GM12878 (cell line): ENCODE data around the gene ANKRD42. TPM values are rescaled to one million over a fixed set of nuclear protein-coding genes. Genes with fewer than 3 reads are reported as not detected.

Experiments
- ATAC-seq: fragments of 200-7000 bp; cut with Tn5 transposase; 3 replicates; pipeline ENCODE4 v1.9.1; 2020; ENCODE audit warnings: mild to moderate bottlenecking, moderate library complexity
- BruUV-seq: library from RNA; stranded (reverse); fragments of 400-500 nt; replicated peaks from 2 replicates; lab custom pipeline; 2021; lab: Mats Ljungman, UMichigan
- CTCF ChIA-PET: fragments of 300-600 bp; sonication (Branson Sonifier 250); formaldehyde crosslinking; extraction: SDS; loops from one replicate; lab custom pipeline; 2021; ENCODE audit warnings: inconsistent platforms; lab: Yijun Ruan, JAX
- POLR2A ChIA-PET: fragments of 350-600 bp; formaldehyde crosslinking; extraction: SDS; loops from one replicate; lab custom pipeline; 2021; ENCODE audit warnings: inconsistent platforms; lab: Charles Lee
- RAD21 ChIA-PET: fragments of 300-600 bp; sonication (Branson Sonifier 250); formaldehyde crosslinking; loops from one replicate; lab custom pipeline; 2023; ENCODE audit warnings: antibody characterized with exemption; ENCODE audit not compliant: unreplicated experiment; lab: Charles Lee
- SMC1A ChIA-PET: fragments of 300-600 bp; sonication (Branson Sonifier 250); formaldehyde crosslinking; loops from one replicate; lab custom pipeline; 2023; ENCODE audit not compliant: unreplicated experiment, uncharacterized antibody; lab: Charles Lee
- DNase-seq: peaks from one replicate; pipeline ENCODE4 v3.0.0-alpha.2; 2011; ENCODE audit warnings: low read depth, low spot score
- FAIRE-seq: peaks from 3 replicates; lab custom pipeline; 2011; peaks lifted over from hg19 to GRCh38; lab: Jason Lieb, UNC
- H2AFZ ChIP-seq: 2 replicates; pipeline ENCODE4 v1.6.0; 2011; ENCODE audit warnings: low read depth, low read length, control low read depth; ENCODE audit not compliant: control insufficient read depth
- H3K27ac ChIP-seq: 2 replicates; pipeline ENCODE4 v1.5.1; 2011; ENCODE audit warnings: control low read depth; ENCODE audit not compliant: control insufficient read depth, insufficient read depth
- H3K27me3 ChIP-seq, 2 experiments: replicated peaks in 1 of 2; 2 replicates each; pipeline versions ENCODE4 v1.6.0 to v1.6.1; 2011; ENCODE audit warnings: low read length in 1 of 2; ENCODE audit not compliant: control insufficient read depth in 2 of 2, insufficient read depth in 2 of 2
- H3K36me3 ChIP-seq, 2 experiments: 2 replicates each; pipeline ENCODE4 v1.5.1; 2011; ENCODE audit warnings: low read length in 1 of 2; ENCODE audit not compliant: control insufficient read depth in 2 of 2, insufficient read depth in 2 of 2
- H3K4me1 ChIP-seq: 2 replicates; pipeline ENCODE4 v1.6.1; 2011; ENCODE audit warnings: mild to moderate bottlenecking, low read length, moderate library complexity, mixed read lengths; ENCODE audit not compliant: control insufficient read depth, insufficient read depth
- H3K4me2 ChIP-seq: 2 replicates; pipeline ENCODE4 v1.6.0; 2011; ENCODE audit warnings: control low read depth; ENCODE audit not compliant: control insufficient read depth, insufficient read depth
- H3K4me3 ChIP-seq: fragments of 200-600 bp; sonication (generic); 2 replicates; pipeline ENCODE4 v1.5.1; 2016
- H3K79me2 ChIP-seq: 2 replicates; pipeline ENCODE4 v1.6.0; 2011; ENCODE audit warnings: low read length; ENCODE audit not compliant: control insufficient read depth, insufficient read depth
- H3K9ac ChIP-seq: 2 replicates; pipeline ENCODE4 v1.8.0; 2011; ENCODE audit warnings: low read length, control low read depth, mixed read lengths; ENCODE audit not compliant: control insufficient read depth, insufficient read depth
- H3K9me3 ChIP-seq: replicated peaks from 3 replicates; pipeline ENCODE4 v1.5.1; 2011; ENCODE audit warnings: mild to moderate bottlenecking, low read length; ENCODE audit not compliant: control insufficient read depth, insufficient read depth
- H4K20me1 ChIP-seq: 2 replicates; pipeline ENCODE4 v1.6.0; 2011; ENCODE audit not compliant: control insufficient read depth, insufficient read depth
- ATF7 ChIP-seq: fragments of 450-650 bp; IDR thresholded peaks from 2 replicates; pipeline ENCODE4 v1.6.1; 2016; ENCODE audit warnings: low read depth, mild to moderate bottlenecking
- CHD4 ChIP-seq: fragments of 200-600 bp; sonication (generic); IDR thresholded peaks from 2 replicates; pipeline ENCODE4 v1.6.1; 2016; ENCODE audit warnings: mild to moderate bottlenecking
- EED ChIP-seq: sonication (generic); IDR thresholded peaks from 2 replicates; pipeline ENCODE4 v1.6.1; 2016; ENCODE audit warnings: antibody characterized with exemption, low read depth
- EZH2 ChIP-seq: IDR thresholded peaks from 2 replicates; pipeline ENCODE4 v1.6.1; 2012; ENCODE audit warnings: low read depth, mild to moderate bottlenecking, control low read depth, inconsistent platforms, low read length, borderline replicate concordance; ENCODE audit not compliant: control insufficient read depth
- FOXK2 ChIP-seq: fragments of 450-650 bp; IDR thresholded peaks from 2 replicates; pipeline ENCODE4 v1.6.1; 2017; ENCODE audit warnings: mild to moderate bottlenecking, moderate library complexity
- IKZF2 ChIP-seq, 2 experiments: fragments of 450-650 bp; IDR thresholded peaks; 2 replicates each; pipeline ENCODE4 v1.6.1; 2017; ENCODE audit warnings: mild to moderate bottlenecking in 2 of 2, moderate library complexity in 2 of 2
- POLR2AphosphoS2 ChIP-seq: IDR thresholded peaks from 2 replicates; pipeline ENCODE4 v1.6.1; 2011; ENCODE audit warnings: low read depth, mild to moderate bottlenecking, low read length, improper control_type of control experiment, moderate library complexity
- SP1 ChIP-seq: IDR thresholded peaks from one replicate; pipeline ENCODE4 v1.6.1; 2011; ENCODE audit warnings: low read depth, low read length
- ZNF207 ChIP-seq: fragments of 450-650 bp; IDR thresholded peaks from 2 replicates; pipeline ENCODE4 v1.6.1; 2014; ENCODE audit warnings: antibody characterized with exemption, mild to moderate bottlenecking, borderline replicate concordance
- WGBS: methylation state at CpG from one replicate; pipeline ENCODE4 v1.1.6; 2016; ENCODE audit warnings: low lambda C conversion rate; ENCODE audit not compliant: insufficient replicate concordance, insufficient coverage; ENCODE audit errors: missing lambda C conversion rate; 5-methylcytosine and 5-hydroxymethylcytosine counted together
- in situ Hi-C: fragments of 300-500 bp; cut with MboI; formaldehyde crosslinking; loops from 9 replicates; pipeline ENCODE4 v1.14.3; 2018; ENCODE audit warnings: mixed read lengths
- intact Hi-C: fragments of 100-400 bp; cut with micrococcal nuclease; formaldehyde crosslinking; loops from one replicate; pipeline ENCODE4 v1.14.2; 2022; ENCODE audit not compliant: unreplicated experiment
- polyA plus RNA-seq, 11 experiments: library from polyadenylated mRNA; depleted of rRNA in 4 of 11; unstranded in 6 of 11; stranded (reverse) in 5 of 11; fragments of >200 nt; fragmentation: Nextera tagmentation in 4 of 11; fragmentation: Illumina TruSeq in 1 of 11; extraction: Ambion mirVana in 4 of 11; extraction: Trizol in 1 of 11; gene quantifications; 1 replicate in 1 of 11; 2 replicates in 10 of 11; pipeline versions ENCODE4 v1.2.1 to v1.2.3, GENCODE V29; 2011 to 2016; ENCODE audit warnings: inconsistent platforms in 2 of 11, missing spikeins in 2 of 11, low read depth in 1 of 11
- total RNA-seq, 4 experiments: library from RNA; depleted of rRNA in 3 of 4; stranded (reverse); fragments of >200 nt in 3 of 4; fragmentation: Illumina TruSeq in 1 of 4; extraction: Trizol in 1 of 4; gene quantifications; 2 replicates each; pipeline versions ENCODE4 v1.2.1 to v1.2.3, GENCODE V29; 2013 to 2021
- TF ChIP-seq, protein P1 (sequence below): fragments of 450-650 bp; IDR thresholded peaks from 2 replicates; pipeline ENCODE4 v1.6.1; 2018; ENCODE audit warnings: borderline replicate concordance, mild to moderate bottlenecking; ENCODE audit not compliant: partially characterized antibody
- TF ChIP-seq, protein P2 (sequence below): fragments of 150-350 bp; IDR thresholded peaks from 2 replicates; pipeline ENCODE4 v1.6.1; 2014; ENCODE audit warnings: mild to moderate bottlenecking, low read depth, low read length
- TF ChIP-seq, protein P3 (sequence below): IDR thresholded peaks from 2 replicates; pipeline ENCODE4 v1.6.1; 2012; ENCODE audit warnings: mild to moderate bottlenecking, low read depth, low read length
- TF ChIP-seq, protein P4 (sequence below): fragments of 450-650 bp; IDR thresholded peaks from 2 replicates; pipeline ENCODE4 v1.6.1; 2018; ENCODE audit warnings: mild to moderate bottlenecking, low read depth, moderate library complexity; ENCODE audit not compliant: partially characterized antibody

ANKRD42 gene
- total and polyA plus RNA-seq, 10 of the 15 experiments (the other 5 are each of a cell fraction or from before 2014, with no cell fraction given): 0.68 to 3.2 (median 2.0) TPM

DNA sequence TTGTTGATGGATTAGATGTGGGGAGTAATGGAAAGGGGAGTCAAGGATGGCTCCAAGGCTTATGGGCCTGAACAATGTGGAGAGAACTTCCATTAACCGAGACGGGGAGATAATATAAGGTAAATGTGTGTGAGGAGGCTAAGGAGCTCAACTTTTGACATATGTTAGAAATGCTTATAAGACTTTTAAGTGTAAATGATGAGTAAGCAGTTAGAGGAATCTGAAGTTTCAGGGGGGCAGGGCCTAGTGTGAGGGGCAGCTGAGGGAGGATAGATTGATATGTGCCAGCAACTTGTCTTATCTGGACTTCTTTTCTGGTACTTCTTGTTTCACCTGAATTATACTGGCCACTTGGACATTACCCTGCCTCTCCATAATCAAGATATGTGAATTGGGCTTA is 29.9 kb downstream of the ANKRD42 start:
- no peak overlapping the region for H2AFZ ChIP-seq
- CTCF ChIA-PET: interaction anchor here (0.6 to 2.6 kb wide), 2 partner anchors 26 to 592 kb away, joined by 3 to 13 read pairs; no protein-coding TSS in a partner anchor
- SMC1A ChIA-PET: interaction anchor here (1.1 to 1.2 kb wide), 3 partner anchors 24 to 589 kb away, joined by 3 read pairs; no protein-coding TSS in a partner anchor
- H4K20me1 ChIP-seq: no peaks in the 10 kb centered on the region
- RAD21 ChIA-PET: interaction anchor here (0.8 kb wide), 1 partner anchor 25 kb away, joined by 3 read pairs; no protein-coding TSS in a partner anchor
- no peaks in the 10 kb centered on the region for H3K27me3 ChIP-seq
- no peak overlapping the region for H3K9ac ChIP-seq
- no peaks in the 10 kb centered on the region for H3K36me3 ChIP-seq
- no peak for DNase-seq
- no peaks in the 10 kb centered on the region for H3K4me1 ChIP-seq
- in situ Hi-C loops (no loop called here), intact Hi-C loops (no loop called here)
- WGBS: 92% methylated on average over 2 of the region's 2 CpGs
- no peak overlapping the region for H3K4me2 ChIP-seq
- no peak overlapping the region for H3K27ac ChIP-seq
- no peaks in the 10 kb centered on the region for H3K9me3 ChIP-seq
- POLR2A ChIA-PET: no interaction called here
- no TSS peak for BruUV-seq
- ATAC-seq: no peak
- H3K79me2 ChIP-seq: no peaks in the 10 kb centered on the region
- no peak for FAIRE-seq
- no peak for TF ChIP-seq EZH2
- TF ChIP-seq CHD4: no peak
- no peak for TF ChIP-seq ATF7
- no peak for TF ChIP-seq SP1
- TF ChIP-seq, protein P1, sequence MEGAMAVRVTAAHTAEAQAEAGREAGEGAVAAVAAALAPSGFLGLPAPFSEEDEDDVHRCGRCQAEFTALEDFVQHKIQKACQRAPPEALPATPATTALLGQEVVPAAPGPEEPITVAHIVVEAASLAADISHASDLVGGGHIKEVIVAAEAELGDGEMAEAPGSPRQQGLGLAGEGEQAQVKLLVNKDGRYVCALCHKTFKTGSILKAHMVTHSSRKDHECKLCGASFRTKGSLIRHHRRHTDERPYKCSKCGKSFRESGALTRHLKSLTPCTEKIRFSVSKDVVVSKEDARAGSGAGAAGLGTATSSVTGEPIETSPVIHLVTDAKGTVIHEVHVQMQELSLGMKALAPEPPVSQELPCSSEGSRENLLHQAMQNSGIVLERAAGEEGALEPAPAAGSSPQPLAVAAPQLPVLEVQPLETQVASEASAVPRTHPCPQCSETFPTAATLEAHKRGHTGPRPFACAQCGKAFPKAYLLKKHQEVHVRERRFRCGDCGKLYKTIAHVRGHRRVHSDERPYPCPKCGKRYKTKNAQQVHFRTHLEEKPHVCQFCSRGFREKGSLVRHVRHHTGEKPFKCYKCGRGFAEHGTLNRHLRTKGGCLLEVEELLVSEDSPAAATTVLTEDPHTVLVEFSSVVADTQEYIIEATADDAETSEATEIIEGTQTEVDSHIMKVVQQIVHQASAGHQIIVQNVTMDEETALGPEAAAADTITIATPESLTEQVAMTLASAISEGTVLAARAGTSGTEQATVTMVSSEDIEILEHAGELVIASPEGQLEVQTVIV: no peak
- no peak for TF ChIP-seq IKZF2 (IDR thresholded peaks at IDR 0.05)
- TF ChIP-seq POLR2AphosphoS2: no peak
- TF ChIP-seq, protein P2, sequence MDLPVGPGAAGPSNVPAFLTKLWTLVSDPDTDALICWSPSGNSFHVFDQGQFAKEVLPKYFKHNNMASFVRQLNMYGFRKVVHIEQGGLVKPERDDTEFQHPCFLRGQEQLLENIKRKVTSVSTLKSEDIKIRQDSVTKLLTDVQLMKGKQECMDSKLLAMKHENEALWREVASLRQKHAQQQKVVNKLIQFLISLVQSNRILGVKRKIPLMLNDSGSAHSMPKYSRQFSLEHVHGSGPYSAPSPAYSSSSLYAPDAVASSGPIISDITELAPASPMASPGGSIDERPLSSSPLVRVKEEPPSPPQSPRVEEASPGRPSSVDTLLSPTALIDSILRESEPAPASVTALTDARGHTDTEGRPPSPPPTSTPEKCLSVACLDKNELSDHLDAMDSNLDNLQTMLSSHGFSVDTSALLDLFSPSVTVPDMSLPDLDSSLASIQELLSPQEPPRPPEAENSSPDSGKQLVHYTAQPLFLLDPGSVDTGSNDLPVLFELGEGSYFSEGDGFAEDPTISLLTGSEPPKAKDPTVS: no peak
- no peak for TF ChIP-seq ZNF207
- TF ChIP-seq FOXK2: no peak
- TF ChIP-seq, protein P3, sequence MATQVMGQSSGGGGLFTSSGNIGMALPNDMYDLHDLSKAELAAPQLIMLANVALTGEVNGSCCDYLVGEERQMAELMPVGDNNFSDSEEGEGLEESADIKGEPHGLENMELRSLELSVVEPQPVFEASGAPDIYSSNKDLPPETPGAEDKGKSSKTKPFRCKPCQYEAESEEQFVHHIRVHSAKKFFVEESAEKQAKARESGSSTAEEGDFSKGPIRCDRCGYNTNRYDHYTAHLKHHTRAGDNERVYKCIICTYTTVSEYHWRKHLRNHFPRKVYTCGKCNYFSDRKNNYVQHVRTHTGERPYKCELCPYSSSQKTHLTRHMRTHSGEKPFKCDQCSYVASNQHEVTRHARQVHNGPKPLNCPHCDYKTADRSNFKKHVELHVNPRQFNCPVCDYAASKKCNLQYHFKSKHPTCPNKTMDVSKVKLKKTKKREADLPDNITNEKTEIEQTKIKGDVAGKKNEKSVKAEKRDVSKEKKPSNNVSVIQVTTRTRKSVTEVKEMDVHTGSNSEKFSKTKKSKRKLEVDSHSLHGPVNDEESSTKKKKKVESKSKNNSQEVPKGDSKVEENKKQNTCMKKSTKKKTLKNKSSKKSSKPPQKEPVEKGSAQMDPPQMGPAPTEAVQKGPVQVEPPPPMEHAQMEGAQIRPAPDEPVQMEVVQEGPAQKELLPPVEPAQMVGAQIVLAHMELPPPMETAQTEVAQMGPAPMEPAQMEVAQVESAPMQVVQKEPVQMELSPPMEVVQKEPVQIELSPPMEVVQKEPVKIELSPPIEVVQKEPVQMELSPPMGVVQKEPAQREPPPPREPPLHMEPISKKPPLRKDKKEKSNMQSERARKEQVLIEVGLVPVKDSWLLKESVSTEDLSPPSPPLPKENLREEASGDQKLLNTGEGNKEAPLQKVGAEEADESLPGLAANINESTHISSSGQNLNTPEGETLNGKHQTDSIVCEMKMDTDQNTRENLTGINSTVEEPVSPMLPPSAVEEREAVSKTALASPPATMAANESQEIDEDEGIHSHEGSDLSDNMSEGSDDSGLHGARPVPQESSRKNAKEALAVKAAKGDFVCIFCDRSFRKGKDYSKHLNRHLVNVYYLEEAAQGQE: no peak
- no peak for TF ChIP-seq EED
- TF ChIP-seq, protein P4, sequence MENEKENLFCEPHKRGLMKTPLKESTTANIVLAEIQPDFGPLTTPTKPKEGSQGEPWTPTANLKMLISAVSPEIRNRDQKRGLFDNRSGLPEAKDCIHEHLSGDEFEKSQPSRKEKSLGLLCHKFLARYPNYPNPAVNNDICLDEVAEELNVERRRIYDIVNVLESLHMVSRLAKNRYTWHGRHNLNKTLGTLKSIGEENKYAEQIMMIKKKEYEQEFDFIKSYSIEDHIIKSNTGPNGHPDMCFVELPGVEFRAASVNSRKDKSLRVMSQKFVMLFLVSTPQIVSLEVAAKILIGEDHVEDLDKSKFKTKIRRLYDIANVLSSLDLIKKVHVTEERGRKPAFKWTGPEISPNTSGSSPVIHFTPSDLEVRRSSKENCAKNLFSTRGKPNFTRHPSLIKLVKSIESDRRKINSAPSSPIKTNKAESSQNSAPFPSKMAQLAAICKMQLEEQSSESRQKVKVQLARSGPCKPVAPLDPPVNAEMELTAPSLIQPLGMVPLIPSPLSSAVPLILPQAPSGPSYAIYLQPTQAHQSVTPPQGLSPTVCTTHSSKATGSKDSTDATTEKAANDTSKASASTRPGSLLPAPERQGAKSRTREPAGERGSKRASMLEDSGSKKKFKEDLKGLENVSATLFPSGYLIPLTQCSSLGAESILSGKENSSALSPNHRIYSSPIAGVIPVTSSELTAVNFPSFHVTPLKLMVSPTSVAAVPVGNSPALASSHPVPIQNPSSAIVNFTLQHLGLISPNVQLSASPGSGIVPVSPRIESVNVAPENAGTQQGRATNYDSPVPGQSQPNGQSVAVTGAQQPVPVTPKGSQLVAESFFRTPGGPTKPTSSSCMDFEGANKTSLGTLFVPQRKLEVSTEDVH: no peak
- no peak overlapping the region for H3K4me3 ChIP-seq
